Spinal cord (tissue), 10 donors: ENCODE data around the gene SH3BGRL3. TPM values are rescaled to one million over a fixed set of nuclear protein-coding genes. Genes with fewer than 3 reads are reported as not detected.
"Not testable (repeated sequence)": the region's sequence is repeated elsewhere in the genome, so short reads cannot be mapped to it uniquely, and the experiment has no call there.

ENCODE experiments used
- DNase-seq, 6 donors: peaks; one replicate each; pipeline versions ENCODE4 v3.0.0 to v3.0.0-alpha.2; 2013 to 2015; ENCODE audit warnings: low spot score in 6 of 6, low read depth in 4 of 6
- H3K27ac ChIP-seq: one replicate; pipeline ENCODE4 v1.5.1; 2013; ENCODE audit warnings: low read depth, low read length, control low read depth
- H3K27me3 ChIP-seq: one replicate; pipeline ENCODE4 v1.6.1; 2013; ENCODE audit warnings: low read length; ENCODE audit not compliant: control insufficient read depth, insufficient read depth
- H3K36me3 ChIP-seq: one replicate; pipeline ENCODE4 v1.6.1; 2013; ENCODE audit warnings: low read length; ENCODE audit not compliant: control insufficient read depth, insufficient read depth
- H3K4me1 ChIP-seq: one replicate; pipeline ENCODE4 v1.6.1; 2013; ENCODE audit warnings: low read length; ENCODE audit not compliant: control insufficient read depth, insufficient read depth
- H3K4me3 ChIP-seq: one replicate; pipeline ENCODE4 v1.5.1; 2013; ENCODE audit warnings: low read depth, low read length, control low read depth
- H3K9me3 ChIP-seq: one replicate; pipeline ENCODE4 v1.6.1; 2013; ENCODE audit warnings: low read length; ENCODE audit not compliant: control insufficient read depth, insufficient read depth
- WGBS: methylation state at CpG from one replicate; pipeline ENCODE4 v1.1.5; 2013; ENCODE audit warnings: missing lambda C conversion rate; ENCODE audit not compliant: insufficient coverage; 5-methylcytosine and 5-hydroxymethylcytosine counted together
- polyA plus RNA-seq, 2 donors: library from polyadenylated mRNA; unstranded; fragments of 120-200 nt; gene quantifications; one replicate each; pipeline ENCODE4 v1.2.1, GENCODE V29; 2013; ENCODE audit not compliant: insufficient read length in 2 of 2
- total RNA-seq, 2 donors: library from RNA; depleted of rRNA in 1 of 2; stranded (reverse); fragments of 120-200 nt in 1 of 2; fragments of >200 nt in 1 of 2; gene quantifications; one replicate each; pipeline versions ENCODE4 v1.2.3 to v1.2.4, GENCODE V29; 2013 to 2014
- donor health status: healthy.

Gene SH3BGRL3
- total and polyA plus RNA-seq, 4 donors: 12.4 to 228 (median 136) TPM

DNA sequence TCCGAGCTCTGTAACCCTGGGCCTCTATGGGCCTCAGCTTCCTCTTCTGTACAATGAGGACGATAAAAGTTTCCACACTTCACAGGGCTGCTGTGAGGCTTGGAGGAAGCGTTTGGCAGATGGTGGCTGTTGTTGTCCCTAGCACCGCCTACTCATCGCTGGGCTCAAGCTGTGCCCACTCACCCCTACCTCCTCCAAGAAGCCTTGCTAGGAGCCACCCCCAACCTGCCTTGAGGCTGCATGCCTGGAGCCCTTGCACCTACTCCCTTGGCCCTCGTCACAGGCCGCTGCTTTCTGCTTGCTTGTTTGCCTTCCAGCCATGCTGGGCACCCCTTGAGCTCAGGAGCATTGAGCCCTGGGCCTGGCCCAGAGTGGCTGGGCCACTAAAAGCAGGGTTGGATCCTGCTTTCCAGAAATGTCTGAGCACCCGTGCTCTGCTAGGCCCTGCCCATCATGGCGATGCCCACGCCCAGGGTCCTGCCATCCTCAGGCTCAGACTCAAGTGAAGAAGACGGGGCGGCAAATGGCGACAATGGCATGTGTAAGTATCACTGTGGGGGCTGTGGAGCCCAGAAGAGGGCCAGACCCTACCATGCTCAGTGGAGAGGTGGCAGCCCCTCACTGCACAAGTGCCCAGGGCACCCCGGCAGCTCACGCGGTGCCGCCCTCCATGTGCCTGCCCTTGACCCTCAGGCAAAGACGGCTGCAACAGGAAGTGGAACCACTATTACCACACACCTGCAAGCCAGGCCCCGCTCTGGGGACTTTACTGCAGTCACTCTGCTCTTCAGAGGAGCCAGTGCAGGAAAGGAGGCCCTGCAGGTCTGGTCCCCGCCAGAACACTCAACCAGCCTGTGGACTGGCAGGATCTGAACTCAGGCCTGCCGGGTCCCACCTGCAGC lies 9.5 kb downstream of the SH3BGRL3 start:
- H3K4me1 ChIP-seq: peaks cover 21% of the 10 kb centered on the region
- 87% methylated on average over 19 of the region's 21 CpGs for WGBS
- no peak overlapping the region for H3K27ac ChIP-seq
- H3K9me3 ChIP-seq: no peaks in the 10 kb centered on the region
- H3K36me3 ChIP-seq: peaks cover 57% of the 10 kb centered on the region
- H3K4me3 ChIP-seq: no peak overlapping the region
- H3K27me3 ChIP-seq: no peaks in the 10 kb centered on the region
- no peak for DNase-seq

- Histone ChIP-seq H3K9me3 (no peaks in the 10 kb centered on the region), H3K27ac (no peak overlapping the region), H3K4me1 (peaks cover 16% of the 10 kb centered on the region), H3K4me3 (no peak overlapping the region), H3K27me3 (no peaks in the 10 kb centered on the region), H3K36me3 (peaks cover 51% of the 10 kb centered on the region)
- WGBS: 56% methylated on average over 10 of the region's 11 CpGs
- no peak for DNase-seq
These were observed 10.4 kb downstream of the SH3BGRL3 start for GRCh38 chr1:26290122-26290881.

- Histone ChIP-seq H3K27ac (no peak overlapping the region), H3K27me3 (no peaks in the 10 kb centered on the region), H3K36me3 (peaks cover 51% of the 10 kb centered on the region), H3K4me3 (no peak overlapping the region), H3K9me3 (no peaks in the 10 kb centered on the region), H3K4me1 (peaks cover 16% of the 10 kb centered on the region)
- WGBS: 57% methylated on average over 7 of the region's 11 CpGs
- DNase-seq: no peak
These were observed 11.0 kb downstream of the SH3BGRL3 start for GRCh38 chr1:26290882-26291261.

GRCh38 chr1:26291433-26291832 lies 11.5 kb downstream of the SH3BGRL3 start:
- H3K9me3 ChIP-seq: no peaks in the 10 kb centered on the region
- H3K27me3 ChIP-seq: no peaks in the 10 kb centered on the region
- no peak overlapping the region for H3K27ac ChIP-seq
- H3K4me1 ChIP-seq: peaks cover 16% of the 10 kb centered on the region
- DNase-seq: no peak
- 94% methylated on average over 3 of the region's 3 CpGs for WGBS
- peaks cover 55% of the 10 kb centered on the region for H3K36me3 ChIP-seq
- no peak overlapping the region for H3K4me3 ChIP-seq

DNA sequence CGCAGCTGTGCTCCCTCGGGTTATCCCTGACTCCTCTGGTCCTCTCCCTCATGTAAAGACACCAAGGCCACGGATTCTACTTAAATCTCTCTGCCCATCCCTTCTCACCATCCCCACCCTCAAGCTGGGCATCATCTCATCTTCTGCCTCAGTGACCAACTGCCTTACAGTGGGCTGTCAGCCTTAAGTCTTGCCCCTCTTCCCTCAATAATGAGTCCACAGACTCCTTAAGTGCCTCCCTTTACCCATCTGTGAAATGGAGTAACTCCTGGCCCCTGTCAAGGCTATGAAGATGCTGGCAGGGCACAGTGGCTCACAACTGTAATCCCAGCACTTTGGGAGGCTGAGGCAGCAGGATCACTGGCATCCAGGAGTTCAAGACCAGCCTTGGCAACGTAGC lies 12.1 kb downstream of the SH3BGRL3 start:
- Histone ChIP-seq H3K36me3 (peaks cover 59% of the 10 kb centered on the region), H3K27me3 (no peaks in the 10 kb centered on the region), H3K4me3 (no peak overlapping the region), H3K27ac (no peak overlapping the region), H3K4me1 (peaks cover 16% of the 10 kb centered on the region), H3K9me3 (no peaks in the 10 kb centered on the region)
- DNase-seq: no peak
- 90% methylated on average over 4 of the region's 4 CpGs for WGBS

DNA sequence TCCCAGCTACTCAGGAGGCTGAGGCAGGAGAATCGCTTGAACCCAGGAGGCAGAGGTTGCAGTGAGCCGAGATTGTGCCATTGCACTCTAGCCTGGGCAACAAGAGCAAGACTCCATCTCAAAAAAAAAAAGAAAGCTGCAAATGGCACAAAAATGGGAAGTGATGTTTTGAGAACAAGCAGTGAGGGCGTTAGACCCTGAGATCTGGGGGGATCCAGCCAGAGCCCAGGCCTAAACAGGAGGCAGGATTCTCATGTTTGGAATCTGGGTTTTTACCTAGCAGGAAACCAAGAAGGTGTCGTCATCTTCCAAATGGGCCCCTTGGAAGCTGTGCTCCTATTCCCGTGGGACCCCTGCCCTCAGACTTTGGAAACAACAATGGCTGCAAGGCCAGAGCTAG lies 12.8 kb downstream of the SH3BGRL3 start:
- Histone ChIP-seq H3K4me1 (peaks cover 16% of the 10 kb centered on the region), H3K36me3 (peaks cover 66% of the 10 kb centered on the region)
- not testable (repeated sequence) for H3K4me3 ChIP-seq, DNase-seq, H3K9me3 ChIP-seq, H3K27ac ChIP-seq, H3K27me3 ChIP-seq
- 80% methylated on average over 3 of the region's 5 CpGs for WGBS

- Histone ChIP-seq H3K36me3 (peaks cover 67% of the 10 kb centered on the region), H3K27ac (no peak overlapping the region), H3K4me1 (peaks cover 9% of the 10 kb centered on the region), H3K27me3 (no peaks in the 10 kb centered on the region), H3K9me3 (no peaks in the 10 kb centered on the region), H3K4me3 (no peak overlapping the region)
- WGBS: 92% methylated on average over 11 of the region's 11 CpGs
- no peak for DNase-seq
These were observed 14.1 kb downstream of the SH3BGRL3 start for GRCh38 chr1:26293911-26294463.

GRCh38 chr1:26295194-26296138 lies 15.6 kb downstream of the SH3BGRL3 start:
- WGBS: 94% methylated on average over 19 of the region's 22 CpGs

More at GRCh38 chr1:26295194-26296138, 15.6 kb downstream of the SH3BGRL3 start:
- Histone ChIP-seq H3K27me3 (no peaks in the 10 kb centered on the region), H3K27ac (no peak overlapping the region), H3K36me3 (peaks cover 60% of the 10 kb centered on the region), H3K9me3 (no peaks in the 10 kb centered on the region), H3K4me1 (peaks cover 5% of the 10 kb centered on the region), H3K4me3 (no peak overlapping the region)
- DNase-seq: no peak
